PC-9 (cell line): Measurements from ENCODE around the gene RETN. TPM values are rescaled to one million over a fixed set of nuclear protein-coding genes. Genes with fewer than 3 reads are reported as not detected.

ENCODE experiments used
- BruUV-seq: library from RNA; stranded (reverse); fragments of 400-500 nt; replicated peaks from 2 replicates; lab custom pipeline; 2021; lab: Mats Ljungman, UMichigan
- CTCF ChIA-PET: fragments of 300-600 bp; sonication (Branson Sonifier 250); formaldehyde crosslinking; loops from one replicate; lab custom pipeline; 2022; ENCODE audit warnings: antibody characterized with exemption; lab: Charles Lee
- POLR2A ChIA-PET: fragments of 300-600 bp; sonication (Branson Sonifier 250); formaldehyde crosslinking; loops from one replicate; lab custom pipeline; 2022; ENCODE audit warnings: antibody characterized with exemption; ENCODE audit not compliant: unreplicated experiment; lab: Charles Lee
- DNase-seq, 2 experiments: peaks; one replicate each; pipeline versions ENCODE4 v3.0.0 to v3.0.0-alpha.2; 2015 to 2022; ENCODE audit warnings: mixed read lengths in 1 of 2
- H2AFZ ChIP-seq: fragments of 200-600 bp; sonication (generic); 2 replicates; pipeline ENCODE4 v1.8.1; 2017; ENCODE audit warnings: antibody characterized with exemption
- H3F3A ChIP-seq: fragments of 200-600 bp; sonication (generic); 2 replicates; pipeline ENCODE4 v1.8.1; 2017; ENCODE audit warnings: antibody characterized with exemption, mild to moderate bottlenecking, low read depth; ENCODE audit not compliant: insufficient read depth
- H3K27ac ChIP-seq: fragments of 200-600 bp; sonication (generic); 2 replicates; pipeline ENCODE4 v1.6.1; 2016; ENCODE audit warnings: mixed run types
- H3K27me3 ChIP-seq: fragments of 200-600 bp; sonication (generic); 2 replicates; pipeline ENCODE4 v1.6.1; 2016; ENCODE audit warnings: low read depth, mixed run types; ENCODE audit not compliant: insufficient read depth
- H3K36me3 ChIP-seq: fragments of 200-600 bp; sonication (generic); 2 replicates; pipeline ENCODE4 v1.6.1; 2016; ENCODE audit warnings: low read depth, mixed run types
- H3K4me1 ChIP-seq: fragments of 200-600 bp; sonication (generic); replicated peaks from 2 replicates; pipeline ENCODE4 v1.6.1; 2016; ENCODE audit warnings: mixed run types; ENCODE audit not compliant: insufficient read depth
- H3K4me2 ChIP-seq: fragments of 200-600 bp; sonication (generic); 2 replicates; pipeline ENCODE4 v1.6.1; 2017; ENCODE audit warnings: mixed run types
- H3K4me3 ChIP-seq: fragments of 200-600 bp; sonication (generic); 2 replicates; pipeline ENCODE4 v1.6.1; 2016; ENCODE audit warnings: mixed run types
- H3K79me2 ChIP-seq: fragments of 200-600 bp; sonication (generic); 2 replicates; pipeline ENCODE4 v1.6.1; 2017; ENCODE audit warnings: low read depth, mixed run types
- H3K9me2 ChIP-seq: fragments of 200-600 bp; sonication (generic); 2 replicates; pipeline ENCODE4 v1.8.1; 2017; ENCODE audit warnings: mild to moderate bottlenecking; ENCODE audit not compliant: insufficient read depth
- H3K9me3 ChIP-seq: fragments of 200-600 bp; sonication (generic); 2 replicates; pipeline ENCODE4 v1.8.1; 2016; ENCODE audit warnings: low read depth; ENCODE audit not compliant: insufficient read depth
- H4K20me1 ChIP-seq: fragments of 200-600 bp; sonication (generic); 2 replicates; pipeline ENCODE4 v1.8.1; 2017; ENCODE audit not compliant: insufficient read depth
- EZH2 ChIP-seq: fragments of 200-600 bp; sonication (generic); IDR thresholded peaks from 2 replicates; pipeline ENCODE4 v1.8.0; 2017; ENCODE audit warnings: antibody characterized with exemption, low read depth
- intact Hi-C: fragments of 100-400 bp; cut with micrococcal nuclease; formaldehyde crosslinking; loops from one replicate; pipeline ENCODE4 v1.10.0; 2022; ENCODE audit not compliant: unreplicated experiment
- total RNA-seq: library from RNA; stranded (reverse); gene quantifications from 2 replicates; pipeline ENCODE4 v1.2.3, GENCODE V29; 2021
- TF ChIP-seq, protein P1 (sequence below): fragments of 200-600 bp; sonication (generic); conservative IDR thresholded peaks from 2 replicates; pipeline ENCODE4 v1.6.1; 2017; ENCODE audit warnings: mixed run types, antibody characterized with exemption, mild to moderate bottlenecking, moderate library complexity

Gene RETN
- total RNA-seq, 1 experiment from 2014 or later: not detected

DNA sequence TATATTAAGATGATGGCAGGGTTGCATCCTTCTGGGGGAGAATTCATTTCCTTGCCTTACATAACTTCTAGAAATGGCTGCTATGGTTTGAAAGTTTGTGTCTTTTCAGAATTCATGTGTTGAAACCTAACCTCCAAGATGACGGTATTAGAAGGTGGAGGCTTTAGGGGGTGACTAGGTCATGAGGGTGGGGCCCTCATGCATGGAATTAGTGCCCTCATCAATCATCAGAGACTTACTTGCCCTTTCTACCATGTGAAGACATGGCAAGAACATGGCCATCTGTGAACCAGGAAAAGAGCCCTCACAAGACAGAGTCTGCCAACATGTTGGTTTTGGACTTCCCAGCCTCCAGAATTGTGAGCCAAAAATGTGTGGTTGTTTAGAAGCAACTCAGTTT lies 47.9 kb downstream of the RETN start:
- Histone ChIP-seq H3K9me3 (0 out of 2 replicates have a peak, but pooled peaks cover 3% of the 10 kb centered on the region), H3K27me3 (peaks cover 5% of the 10 kb centered on the region; the same call in 1 of the 2 replicates), H2AFZ (no peak overlapping the region), H3K4me1 (no peaks in the 10 kb centered on the region), H3K9me2 (no peaks in the 10 kb centered on the region), H3K79me2 (no peaks in the 10 kb centered on the region), H3K27ac (no peak overlapping the region), H3K4me2 (no peak overlapping the region), H3F3A (no peaks in the 10 kb centered on the region), H3K36me3 (no peaks in the 10 kb centered on the region), H4K20me1 (no peaks in the 10 kb centered on the region), H3K4me3 (no peak overlapping the region)
- TF ChIP-seq, protein P1, sequence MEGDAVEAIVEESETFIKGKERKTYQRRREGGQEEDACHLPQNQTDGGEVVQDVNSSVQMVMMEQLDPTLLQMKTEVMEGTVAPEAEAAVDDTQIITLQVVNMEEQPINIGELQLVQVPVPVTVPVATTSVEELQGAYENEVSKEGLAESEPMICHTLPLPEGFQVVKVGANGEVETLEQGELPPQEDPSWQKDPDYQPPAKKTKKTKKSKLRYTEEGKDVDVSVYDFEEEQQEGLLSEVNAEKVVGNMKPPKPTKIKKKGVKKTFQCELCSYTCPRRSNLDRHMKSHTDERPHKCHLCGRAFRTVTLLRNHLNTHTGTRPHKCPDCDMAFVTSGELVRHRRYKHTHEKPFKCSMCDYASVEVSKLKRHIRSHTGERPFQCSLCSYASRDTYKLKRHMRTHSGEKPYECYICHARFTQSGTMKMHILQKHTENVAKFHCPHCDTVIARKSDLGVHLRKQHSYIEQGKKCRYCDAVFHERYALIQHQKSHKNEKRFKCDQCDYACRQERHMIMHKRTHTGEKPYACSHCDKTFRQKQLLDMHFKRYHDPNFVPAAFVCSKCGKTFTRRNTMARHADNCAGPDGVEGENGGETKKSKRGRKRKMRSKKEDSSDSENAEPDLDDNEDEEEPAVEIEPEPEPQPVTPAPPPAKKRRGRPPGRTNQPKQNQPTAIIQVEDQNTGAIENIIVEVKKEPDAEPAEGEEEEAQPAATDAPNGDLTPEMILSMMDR: no peak
- no peak for TF ChIP-seq EZH2
- no TSS peak for BruUV-seq
- DNase-seq: no peak
- intact Hi-C loops: no loop called here
- ChIA-PET CTCF (no interaction called here), POLR2A (no interaction called here)

DNA sequence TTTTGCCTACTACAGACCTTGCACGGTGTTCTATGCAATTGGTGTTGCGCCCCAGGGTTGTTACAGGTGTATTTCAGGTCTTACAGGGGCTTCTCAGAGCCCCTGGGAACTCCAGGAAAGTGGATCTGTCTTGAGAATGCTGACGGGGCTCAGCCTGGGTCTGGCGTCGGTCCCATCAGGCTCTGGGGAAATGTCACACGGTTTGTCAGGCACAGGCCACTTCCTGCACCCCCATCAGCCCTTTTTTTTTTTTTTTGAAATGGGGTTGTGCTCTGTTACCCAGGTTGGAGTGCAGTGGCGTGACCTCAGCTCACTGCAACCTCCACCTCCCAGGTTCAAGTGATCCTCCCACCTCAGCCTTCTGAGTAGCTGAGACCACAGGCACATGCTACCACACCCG lies 49.8 kb downstream of the RETN start:
- Histone ChIP-seq H3K9me2 (no peaks in the 10 kb centered on the region), H3K27me3 (peaks cover 11% of the 10 kb centered on the region; the same call in 1 of the 2 replicates), H3K4me2 (no peak overlapping the region), H3K36me3 (no peaks in the 10 kb centered on the region), H3K27ac (no peak overlapping the region), H3K79me2 (no peaks in the 10 kb centered on the region), H4K20me1 (no peaks in the 10 kb centered on the region), H2AFZ (no peak overlapping the region), H3F3A (no peaks in the 10 kb centered on the region), H3K4me1 (no peaks in the 10 kb centered on the region), H3K4me3 (no peak overlapping the region), H3K9me3 (0 out of 2 replicates have a peak, but pooled peaks cover 3% of the 10 kb centered on the region)
- POLR2A ChIA-PET: no interaction called here
- DNase-seq: no peak
- no TSS peak for BruUV-seq
- intact Hi-C loops: no loop called here
- TF ChIP-seq, protein P1: no peak
- no peak for TF ChIP-seq EZH2
- CTCF ChIA-PET: no interaction called here

Other genes starting within 250 kb of the RETN start
- 10.5 and 16.0 TPM in 2 replicates for gene PEX11G, start 180.0 kb upstream of the RETN start, total RNA-seq
- gene ZNF358, start 152.9 kb upstream of the RETN start, total RNA-seq: 60.7 and 85.3 TPM in 2 replicates
- gene MCOLN1, start 146.4 kb upstream of the RETN start, total RNA-seq: 10.4 and 16.0 TPM in 2 replicates
- 121 and 139 TPM in 2 replicates for gene PNPLA6, start 133.3 kb upstream of the RETN start, total RNA-seq
- 25.9 and 27.8 TPM in 2 replicates for gene CAMSAP3, start 73.2 kb upstream of the RETN start, total RNA-seq
- 44.9 and 51.3 TPM in 2 replicates for gene XAB2, start 39.5 kb upstream of the RETN start, total RNA-seq
- 149 and 222 TPM in 2 replicates for gene PET100, start 39.3 kb upstream of the RETN start, total RNA-seq
- gene PCP2, start 35.3 kb upstream of the RETN start, total RNA-seq: 0.92 and 1.0 TPM in 2 replicates
- 148 and 201 TPM in 2 replicates for gene STXBP2, start 31.9 kb upstream of the RETN start, total RNA-seq
- gene MCEMP1, start 8.0 kb downstream of the RETN start, total RNA-seq: not detected in 2 replicates
- gene TRAPPC5, start 11.8 kb downstream of the RETN start, total RNA-seq: 81.2 and 103 TPM in 2 replicates
- gene FCER2, start 33.1 kb downstream of the RETN start, total RNA-seq: not detected in 2 replicates
- not detected in 2 replicates for gene CLEC4G, start 63.1 kb downstream of the RETN start, total RNA-seq
- gene CD209, start 78.5 kb downstream of the RETN start, total RNA-seq: not detected in 2 replicates
- gene CLEC4M, start 94.2 kb downstream of the RETN start, total RNA-seq: not detected in 2 replicates
- 13.1 and 19.2 TPM in 2 replicates for gene EVI5L, start 161.2 kb downstream of the RETN start, total RNA-seq
- gene PRR36, start 205.3 kb downstream of the RETN start, total RNA-seq: 12.9 and 20.3 TPM in 2 replicates
- gene LRRC8E, start 219.5 kb downstream of the RETN start, total RNA-seq: 24.1 and 24.4 TPM in 2 replicates
- 52.4 and 54.0 TPM in 2 replicates for gene MAP2K7, start 234.8 kb downstream of the RETN start, total RNA-seq
- 2.0 and 2.3 TPM in 2 replicates for gene TGFBR3L, start 245.8 kb downstream of the RETN start, total RNA-seq